ENCODE data around the gene DCPS. TPM values are rescaled to one million over a fixed set of nuclear protein-coding genes. Genes with fewer than 3 reads are reported as not detected.
"Not testable (repeated sequence)": the region's sequence is repeated elsewhere in the genome, so short reads cannot be mapped to it uniquely, and the experiment has no call there.

The DCPS gene
- total RNA-seq, 1 donor from 2014 or later: 9.4 TPM

- no peak for DNase-seq (ENCODE audit: low read depth)
Measured at GRCh38 chr11:126345283-126345682, 41.4 kb downstream of the DCPS start.

DNA sequence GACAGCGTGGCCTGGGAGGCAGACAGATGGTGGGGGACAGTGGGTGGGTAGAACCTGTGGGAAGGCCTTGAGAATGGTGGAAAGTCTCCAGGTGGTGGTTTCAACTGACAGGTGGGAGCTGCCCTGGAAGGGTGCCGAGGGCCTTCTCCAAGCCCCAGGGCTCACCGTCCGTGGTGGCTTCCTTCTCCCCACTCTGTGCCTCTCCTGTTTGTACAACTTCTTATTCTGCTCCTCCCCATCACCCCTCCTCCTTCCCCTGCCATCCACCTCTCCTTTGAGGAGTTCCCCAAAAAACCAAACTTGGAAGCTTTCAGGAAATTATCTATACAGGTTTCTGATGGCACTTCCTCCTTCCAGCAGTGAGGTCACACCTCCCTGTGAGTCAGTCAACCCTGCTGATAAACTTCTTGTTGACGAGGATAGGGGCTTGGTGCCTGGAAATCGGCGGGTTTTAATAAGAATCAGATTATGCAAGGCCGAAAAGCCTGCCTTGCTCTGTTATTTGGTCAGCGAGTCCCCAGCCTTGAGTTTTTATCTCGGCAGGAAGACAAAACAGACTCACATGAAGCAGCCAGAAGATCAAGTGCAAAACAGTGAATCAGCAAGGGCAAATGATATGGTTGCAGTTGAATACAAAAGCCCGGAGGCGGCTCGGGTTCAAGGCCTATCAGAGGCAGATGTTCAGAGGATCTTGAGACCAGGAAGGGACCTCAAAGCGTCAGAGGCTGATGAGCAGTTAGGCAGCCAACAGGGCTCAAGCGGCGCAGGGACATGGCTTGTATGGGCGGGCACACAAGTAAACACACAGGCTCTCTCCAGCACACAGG is 42.1 kb downstream of the DCPS start:
- no peak for DNase-seq (ENCODE audit: low read depth)

GRCh38 chr11:126346586-126346940 is 42.7 kb downstream of the DCPS start:
- DNase-seq (ENCODE audit: low read depth): no peak

GRCh38 chr11:126346946-126347345 is 43.1 kb downstream of the DCPS start:
- DNase-seq (ENCODE audit: low read depth): not testable (repeated sequence)

DNA sequence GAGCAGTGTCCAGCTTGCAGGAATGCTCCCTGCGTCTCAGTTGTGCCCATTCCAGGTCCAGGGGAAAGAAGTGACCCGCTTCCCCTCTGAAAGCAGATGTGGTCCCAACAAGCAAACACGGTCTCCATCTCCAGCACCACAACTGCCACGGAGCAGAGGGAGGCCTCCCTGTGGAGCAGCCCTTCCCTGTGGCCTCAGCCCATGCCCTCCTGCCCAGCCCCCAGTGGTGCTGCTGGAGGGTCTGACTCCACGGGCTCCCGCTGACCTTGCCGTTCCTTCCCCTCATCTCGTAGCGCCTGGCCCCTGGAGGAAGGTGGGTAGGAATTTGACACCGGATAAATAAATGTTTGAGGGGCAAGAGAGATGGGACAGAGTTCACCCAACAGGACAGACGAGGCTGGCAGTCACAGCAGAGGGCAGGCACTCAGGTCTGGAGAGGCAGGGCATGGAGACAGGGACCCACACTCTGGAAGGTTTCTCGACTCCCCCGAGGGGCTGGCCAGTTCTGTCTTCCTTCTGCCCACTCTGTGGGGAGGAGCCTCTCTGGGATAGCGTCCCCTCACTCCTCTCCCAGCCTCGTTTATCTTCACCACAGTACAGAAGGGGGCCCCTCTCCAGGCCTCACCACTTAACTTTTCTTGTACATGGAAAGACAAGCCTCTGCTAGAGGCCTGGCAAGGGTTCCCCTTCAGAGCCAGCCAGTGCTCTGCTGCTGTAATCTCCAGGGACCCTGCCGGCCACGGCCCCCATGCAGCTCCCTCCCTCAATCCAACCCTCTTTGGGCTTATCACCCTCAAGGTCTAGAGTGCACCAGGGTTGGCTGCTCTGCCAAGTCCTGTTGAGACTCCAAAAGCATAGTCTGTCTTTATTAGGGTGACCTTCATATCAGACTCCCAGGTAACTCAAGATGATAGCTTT is 44.1 kb downstream of the DCPS start:
- no peak for DNase-seq (ENCODE audit: low read depth)

DNA sequence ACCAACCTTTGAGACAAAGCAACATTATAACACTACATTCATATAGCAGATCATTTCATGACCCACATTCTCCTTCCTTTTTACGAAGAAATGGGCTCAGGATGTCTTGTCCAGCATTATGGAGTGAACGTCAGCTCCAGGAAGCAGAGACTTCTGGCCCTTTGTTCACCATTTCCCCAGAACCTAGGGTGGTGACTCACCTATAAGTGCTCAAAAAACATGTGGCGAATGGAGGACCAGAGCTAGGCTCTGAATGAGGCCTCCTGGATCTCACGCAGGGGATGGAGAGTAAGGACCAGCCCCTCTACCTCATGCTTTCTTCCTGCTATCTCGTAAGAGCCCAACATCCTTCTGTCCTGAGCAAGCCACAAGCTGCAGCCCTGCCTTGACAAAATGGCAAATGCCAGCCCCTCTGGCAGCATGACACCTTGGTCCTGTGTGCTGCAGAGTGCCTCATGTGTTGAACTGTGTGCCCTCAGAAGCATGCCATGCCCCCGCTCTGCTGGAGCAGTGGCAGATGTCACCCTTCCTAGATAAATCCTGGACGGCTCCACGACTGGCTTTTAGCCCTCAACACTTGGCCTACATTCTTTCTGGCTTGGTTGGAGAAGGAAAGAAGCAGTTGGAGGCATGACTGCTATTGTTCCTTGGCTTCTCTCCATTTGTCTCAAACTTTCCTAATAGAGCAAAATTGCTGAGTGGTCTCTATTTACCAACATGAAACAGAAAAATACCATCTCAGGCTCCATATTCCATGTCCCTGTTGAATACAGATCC is 45.1 kb downstream of the DCPS start:
- no peak for DNase-seq (ENCODE audit: low read depth)

- DNase-seq (ENCODE audit: low read depth): no peak
Measured at GRCh38 chr11:126350836-126351235, 47.0 kb downstream of the DCPS start.

- DNase-seq (ENCODE audit: low read depth): no peak
Measured at GRCh38 chr11:126352163-126352562, 48.3 kb downstream of the DCPS start.

- DNase-seq (ENCODE audit: low read depth): peak; percentile 78
Measured at GRCh38 chr11:126352934-126353801, 49.3 kb downstream of the DCPS start.

- DNase-seq (ENCODE audit: low read depth): no peak
Measured at GRCh38 chr11:126354631-126355323, 50.9 kb downstream of the DCPS start.

GRCh38 chr11:126355324-126355925 is 51.6 kb downstream of the DCPS start, which contains the start of gene ST3GAL4:
ST3GAL4 (plus strand) TSS chr11:126355686; CDS start chr11:126406156, 50,470 bp downstream.
- no peak for DNase-seq (ENCODE audit: low read depth)

DNA sequence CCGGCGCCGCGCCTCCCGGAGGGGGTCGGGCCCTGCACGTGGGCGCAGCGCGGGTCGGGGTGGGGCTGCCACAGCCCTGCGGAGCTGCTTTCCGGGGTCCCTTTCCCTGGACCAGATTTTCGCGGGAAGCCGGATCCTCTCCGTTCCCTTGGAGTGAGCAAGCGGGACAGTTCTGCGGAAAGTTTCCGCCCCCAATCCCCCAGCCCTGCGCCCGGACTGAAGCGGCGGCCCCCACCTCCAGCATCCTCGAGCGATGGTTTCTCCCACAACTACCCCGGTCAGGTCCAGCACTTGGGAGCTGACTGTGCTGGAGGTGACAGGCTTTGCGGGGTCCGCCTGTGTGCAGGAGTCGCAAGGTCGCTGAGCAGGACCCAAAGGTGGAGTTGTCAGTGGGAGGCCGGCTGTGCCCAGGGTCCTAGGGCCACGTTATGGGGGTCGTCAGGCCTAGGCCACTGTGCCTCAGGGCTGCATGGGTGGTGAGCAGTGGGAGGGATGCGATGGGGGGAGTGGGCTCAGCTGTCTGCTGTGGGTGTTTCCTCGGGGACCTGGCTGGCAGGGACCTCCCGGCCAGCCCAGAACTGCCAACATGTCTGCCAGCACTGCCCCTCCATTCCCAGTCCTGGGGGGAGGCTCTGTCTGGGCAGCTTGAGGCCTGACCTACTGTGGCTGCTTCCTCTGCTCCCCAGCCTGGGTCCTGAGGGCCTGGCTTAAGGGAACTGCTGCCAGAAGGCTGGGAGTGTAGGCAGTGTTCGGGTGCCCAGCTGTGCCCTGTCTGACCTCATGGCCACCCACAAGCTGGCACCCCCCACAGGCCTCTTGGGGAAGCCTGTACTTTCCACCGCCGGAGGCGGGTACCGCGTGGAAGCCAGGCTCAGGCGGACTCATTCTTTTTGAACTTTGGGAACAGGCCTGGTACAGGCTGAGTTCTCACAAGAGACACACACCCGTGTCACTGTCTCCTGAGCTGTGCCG is 52.4 kb downstream of the DCPS start:
- no peak for DNase-seq (ENCODE audit: low read depth)

DNA sequence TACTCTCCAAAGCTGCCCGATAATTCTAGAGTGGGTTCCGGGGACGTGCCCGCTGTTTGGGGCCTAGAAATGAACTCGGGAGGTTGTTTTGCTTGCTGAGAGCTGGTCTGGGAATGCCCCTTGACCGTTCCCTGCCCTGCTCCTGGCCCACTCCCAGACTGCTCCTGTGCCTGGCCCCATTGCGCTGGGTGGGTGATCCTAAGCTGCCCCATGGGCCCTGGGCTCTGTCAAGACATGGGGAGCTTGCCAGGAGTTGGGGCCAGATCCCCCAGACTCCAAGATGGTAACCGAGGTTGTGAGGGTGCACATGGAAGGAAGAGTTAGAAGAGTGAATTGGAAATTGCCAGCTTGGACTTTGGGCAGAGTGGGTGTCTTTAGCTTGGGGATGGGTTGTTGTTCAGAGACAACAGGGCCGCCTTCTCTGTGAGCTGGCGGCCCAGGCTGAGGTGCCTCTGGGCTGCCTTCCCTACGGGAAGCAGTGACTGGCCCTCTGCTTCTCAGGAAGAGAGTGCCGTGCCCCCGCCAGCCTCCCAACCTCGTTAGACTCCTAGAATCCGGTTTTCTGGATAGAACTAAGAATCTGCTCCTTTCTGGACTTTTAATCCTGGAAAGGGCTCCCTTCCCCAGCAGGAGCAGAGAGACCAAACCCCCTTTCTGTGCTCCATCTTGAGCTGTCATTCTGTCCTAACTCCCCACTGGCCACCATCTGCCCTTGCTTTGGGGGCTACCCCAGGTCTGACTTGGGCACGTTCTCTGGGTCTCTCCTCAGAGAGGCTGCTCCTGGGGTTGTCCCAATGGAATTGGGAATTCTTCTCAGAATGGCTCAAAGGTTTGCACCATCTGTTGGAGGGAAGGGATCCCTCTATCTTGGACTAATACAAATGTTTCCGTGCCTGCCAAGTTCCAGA is 53.4 kb downstream of the DCPS start:
- no peak for DNase-seq (ENCODE audit: low read depth)

- no peak for DNase-seq (ENCODE audit: low read depth)
Measured at GRCh38 chr11:126357969-126358762, 54.3 kb downstream of the DCPS start.

GRCh38 chr11:126358763-126359160 is 54.9 kb downstream of the DCPS start:
- DNase-seq (ENCODE audit: low read depth): no peak

DNA sequence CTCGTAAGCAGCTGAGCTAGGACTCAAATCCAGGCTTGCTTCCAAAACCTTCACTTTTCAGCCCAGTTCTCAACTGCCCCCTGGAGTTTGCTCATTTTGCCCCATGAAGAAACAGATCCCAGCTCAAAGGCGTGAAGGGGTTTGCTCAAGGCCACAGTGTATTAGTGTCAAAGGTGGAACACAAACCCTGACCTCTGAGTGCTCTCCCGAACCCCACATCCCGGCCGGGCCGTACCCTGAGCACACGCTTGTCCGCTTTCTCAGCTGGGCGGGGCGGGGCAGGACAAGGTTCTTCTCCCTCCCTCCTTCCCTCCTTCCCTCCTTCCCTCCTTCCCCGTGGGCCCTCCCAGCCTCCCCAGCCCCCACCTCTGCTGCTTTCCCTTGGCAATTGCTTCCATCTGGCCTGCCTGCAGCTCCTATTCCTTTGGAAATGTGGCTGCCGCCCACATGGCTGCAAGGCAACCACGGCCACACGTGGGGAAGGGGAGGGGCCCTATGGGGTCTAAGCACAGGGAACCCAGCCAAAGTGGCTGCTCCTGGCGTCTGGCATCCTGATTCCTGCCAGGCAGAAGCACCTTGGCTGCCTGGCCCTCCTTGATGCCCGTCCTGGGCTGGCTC is 55.7 kb downstream of the DCPS start:
- no peak for DNase-seq (ENCODE audit: low read depth)
